Smooth muscle cell of the pulmonary artery (primary cell): ENCODE results near the gene AK3. TPM values are rescaled to one million over a fixed set of nuclear protein-coding genes. Genes with fewer than 3 reads are reported as not detected.

Experiments
- total RNA-seq: library from RNA; depleted of rRNA; stranded (reverse); fragments of >200 nt; gene quantifications from 2 replicates; pipeline ENCODE4 v1.2.3, GENCODE V29; 2014

AK3 gene
- total RNA-seq, result 66.2 and 66.3 TPM in 2 replicates

DNA sequence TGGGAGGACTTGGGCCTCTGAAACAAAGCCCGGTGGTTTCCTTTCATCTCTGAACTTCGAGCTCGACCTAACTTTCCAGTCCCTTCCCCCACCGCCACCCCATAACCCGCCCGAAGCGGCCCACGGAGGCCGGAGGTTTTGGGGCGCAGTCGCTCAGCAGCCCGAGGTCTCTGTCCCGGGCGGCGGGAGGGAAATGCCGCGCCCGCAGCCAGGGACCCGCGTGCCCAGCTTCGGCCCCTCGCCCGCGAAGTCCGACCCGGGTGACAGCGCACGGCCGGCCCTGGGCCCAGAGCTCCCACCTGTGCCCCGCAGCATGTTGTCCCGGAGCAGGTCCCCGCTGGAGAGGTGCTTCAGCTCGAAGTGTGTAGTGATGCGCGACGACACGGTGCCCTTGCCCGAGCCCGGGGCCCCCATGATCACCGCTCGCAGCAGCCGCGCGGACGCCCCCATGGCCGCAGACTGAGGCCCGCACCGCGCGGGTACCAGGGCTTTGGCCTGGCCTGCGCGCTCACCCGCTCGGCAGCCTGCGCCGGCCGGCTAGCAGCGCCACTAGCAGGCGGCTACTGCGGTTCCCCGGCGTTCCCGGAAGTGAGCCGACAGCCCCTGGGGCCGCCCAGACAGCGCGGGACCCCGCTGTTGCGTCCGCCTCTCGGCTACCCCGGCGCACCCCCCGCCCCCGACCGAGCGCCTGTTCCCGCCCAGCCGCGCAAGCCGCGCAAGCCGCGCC lies at the start of gene AK3:
AK3 (minus strand) TSS at position 565 of the 727 bp plus-strand sequence; CDS start at position 450, 115 bp downstream.

DNA sequence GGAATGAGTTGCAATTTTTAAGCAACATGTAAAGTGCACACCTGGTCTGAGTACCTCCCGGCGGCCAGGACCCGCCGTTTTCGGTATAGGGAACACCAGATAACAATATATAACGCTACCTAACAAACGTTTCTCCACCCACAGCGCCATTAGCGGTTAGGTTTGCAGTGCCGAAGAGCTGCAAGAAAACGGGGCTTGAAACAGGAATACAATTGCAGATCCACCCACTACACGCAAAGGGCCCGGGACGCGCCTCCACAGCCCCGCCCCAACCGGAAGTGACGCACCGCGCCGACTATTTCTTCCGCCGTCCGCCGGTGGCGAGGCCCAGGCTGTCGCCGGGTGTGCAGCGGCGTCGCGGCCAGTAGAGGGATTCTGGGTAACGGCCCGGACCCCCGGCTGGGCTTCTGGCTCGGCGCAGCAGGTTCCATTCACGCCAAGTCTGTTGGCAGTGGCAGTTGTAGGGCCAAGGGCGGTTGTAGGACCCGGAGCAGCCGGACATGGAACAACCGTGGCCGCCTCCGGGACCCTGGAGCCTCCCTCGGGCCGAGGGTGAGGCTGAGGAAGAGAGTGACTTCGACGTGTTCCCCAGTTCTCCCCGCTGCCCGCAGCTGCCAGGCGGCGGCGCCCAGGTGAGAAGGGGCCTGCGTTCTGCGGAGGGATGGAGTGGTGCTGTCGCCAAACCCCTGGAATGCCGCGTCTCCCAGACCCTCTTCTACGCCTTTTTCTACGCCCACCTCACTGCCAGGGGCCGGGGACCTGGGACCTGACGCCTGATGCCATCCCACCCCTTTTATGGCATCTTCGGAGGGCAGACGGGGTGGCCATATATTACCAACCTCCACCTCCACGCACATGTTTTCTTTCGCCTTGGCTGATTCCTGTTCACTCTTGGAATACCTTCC lies 61.5 kb downstream of the AK3 start, which contains the start of gene CDC37L1:
CDC37L1 (plus strand) TSS at position 302 of the 905 bp plus-strand sequence; CDS start at position 501, 199 bp downstream.

DNA sequence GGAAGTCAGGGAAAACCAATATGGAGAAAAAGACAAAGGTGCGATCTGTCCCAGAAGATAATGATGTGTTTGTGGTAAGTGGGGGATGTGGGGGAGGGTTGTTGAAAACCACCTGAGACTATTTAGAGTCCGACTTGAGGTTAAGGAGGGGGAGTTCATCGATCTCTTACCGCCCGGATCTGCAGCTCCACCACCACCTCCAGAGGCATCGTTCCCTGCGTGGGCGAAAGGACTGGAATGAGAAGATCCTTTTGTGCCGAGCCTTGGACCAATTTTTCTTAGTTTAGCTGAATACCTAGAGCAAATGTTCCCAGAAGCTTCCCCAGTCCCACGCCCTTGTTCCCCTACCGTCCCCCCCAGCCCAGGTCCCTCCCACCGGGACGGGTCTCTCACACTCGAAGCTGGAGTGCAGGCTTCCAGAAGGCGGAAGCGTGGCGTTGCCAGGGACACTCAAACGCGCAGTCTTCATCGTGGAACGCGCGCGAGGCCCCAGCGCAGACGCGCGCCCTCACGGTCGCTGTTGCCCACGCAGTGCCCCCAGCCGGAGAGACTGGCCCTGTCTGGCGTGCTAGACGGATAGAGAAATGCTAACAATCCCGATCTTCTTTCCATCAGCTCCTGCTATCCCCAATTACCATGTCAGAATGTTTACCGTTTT lies 74.8 kb downstream of the AK3 start, which contains the start of gene SPATA6L:
SPATA6L (minus strand) TSS at position 439 of the 658 bp plus-strand sequence; CDS start at position 209, 230 bp downstream.

DNA sequence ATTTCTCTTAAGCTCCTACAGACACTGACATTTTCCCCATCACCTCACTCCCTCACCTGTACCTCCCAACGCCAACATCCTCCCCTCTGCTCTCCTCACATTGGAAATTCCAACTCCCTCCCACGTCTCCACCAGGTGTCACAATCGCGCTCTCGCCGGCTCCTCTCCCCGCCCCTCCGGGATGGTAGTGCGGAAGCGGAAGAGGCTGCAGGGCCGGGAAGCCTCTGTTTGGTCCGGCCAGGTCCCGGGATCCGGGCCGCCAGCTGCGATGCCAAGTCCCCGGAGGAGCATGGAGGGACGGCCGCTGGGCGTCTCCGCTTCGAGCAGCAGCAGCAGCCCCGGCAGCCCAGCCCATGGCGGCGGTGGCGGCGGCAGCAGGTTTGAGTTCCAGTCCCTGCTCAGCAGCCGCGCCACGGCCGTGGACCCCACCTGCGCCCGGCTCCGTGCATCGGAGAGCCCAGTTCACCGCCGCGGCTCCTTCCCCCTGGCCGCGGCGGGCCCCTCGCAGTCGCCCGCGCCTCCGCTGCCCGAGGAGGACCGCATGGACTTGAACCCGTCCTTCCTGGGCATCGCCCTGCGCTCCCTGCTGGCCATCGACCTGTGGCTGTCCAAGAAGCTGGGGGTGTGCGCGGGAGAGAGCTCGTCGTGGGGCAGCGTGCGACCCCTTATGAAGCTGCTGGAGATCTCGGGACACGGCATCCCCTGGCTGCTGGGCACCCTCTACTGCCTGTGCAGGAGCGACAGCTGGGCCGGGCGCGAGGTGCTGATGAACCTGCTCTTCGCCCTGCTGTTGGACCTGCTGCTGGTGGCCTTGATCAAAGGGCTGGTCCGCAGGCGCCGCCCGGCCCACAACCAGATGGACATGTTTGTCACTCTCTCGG lies 78.7 kb downstream of the AK3 start, which contains the start of gene PLPP6:
PLPP6 (plus strand) TSS at position 187 of the 881 bp plus-strand sequence; CDS start at position 269, 82 bp downstream.

Other genes starting within 250 kb of the AK3 start
- 5.9 and 6.6 TPM in 2 replicates for gene PLPP6, start 78.9 kb downstream of the AK3 start, total RNA-seq
- gene SPATA6L, start 74.7 kb downstream of the AK3 start, total RNA-seq, result 0.39 and 0.46 TPM in 2 replicates
- 17.5 and 20.0 TPM in 2 replicates for gene CDC37L1, start 61.6 kb downstream of the AK3 start, total RNA-seq
- 10.3 and 15.2 TPM in 2 replicates for gene RCL1, start 51.7 kb upstream of the AK3 start, total RNA-seq
- 19.7 and 20.7 TPM in 2 replicates for gene JAK2, start 244.1 kb upstream of the AK3 start, total RNA-seq